Measurements from ENCODE around the gene SYT14.
A peak's percentile ranks its signal among the peaks of the same experiment; 100 is the strongest.
"Not testable (repeated sequence)": the region's sequence is repeated elsewhere in the genome, so short reads cannot be mapped to it uniquely, and the experiment has no call there.

Gene SYT14

GRCh38 chr1:209937996-209938959 is at the start of gene SYT14:
SYT14 (plus strand) TSS chr1:209938217; CDS start chr1:209938265, 48 bp downstream.
- DNase-seq, result peak; percentile 83

DNA sequence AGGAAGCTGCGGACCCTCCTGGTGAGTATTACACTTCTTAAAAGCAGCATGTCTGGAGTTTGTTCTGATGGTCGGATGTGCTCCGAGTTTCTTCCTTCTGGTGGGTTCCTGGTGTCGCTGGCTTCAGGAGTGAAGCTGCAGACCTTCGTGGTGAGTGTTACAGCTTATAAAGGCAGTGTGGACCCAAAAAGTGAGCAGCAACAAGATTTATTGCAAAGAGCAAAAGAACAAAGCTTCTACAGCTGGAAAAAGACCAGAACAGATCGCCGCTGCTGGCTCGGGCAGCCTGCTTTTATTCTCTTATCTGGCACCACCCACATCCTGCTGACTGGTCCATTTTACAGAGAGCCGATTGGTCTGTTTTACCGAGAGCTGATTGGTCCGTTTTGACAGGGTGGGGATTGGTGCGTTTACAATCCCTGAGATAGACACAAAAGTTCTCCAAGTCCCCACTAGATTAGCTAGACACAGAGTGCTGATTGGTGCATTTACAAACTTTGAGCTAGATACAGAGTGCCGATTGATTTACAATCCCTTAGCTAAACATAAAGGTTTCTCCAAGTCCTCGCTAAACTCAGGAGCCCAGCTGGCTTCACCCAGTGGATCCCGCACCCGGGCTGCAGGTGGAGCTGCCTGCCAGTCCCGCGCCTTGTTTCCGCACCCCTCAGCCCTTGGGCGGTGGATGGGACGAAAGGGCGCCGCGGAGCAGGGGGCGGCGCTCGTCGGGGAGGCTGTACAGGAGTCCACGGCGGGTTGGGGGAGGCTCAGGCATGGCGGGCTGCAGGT is 49.5 kb upstream of the SYT14 start:
- DNase-seq, result not testable (repeated sequence)

- DNase-seq, result no peak
Observed at GRCh38 chr1:209889077-209889418, 49.0 kb upstream of the SYT14 start.

DNA sequence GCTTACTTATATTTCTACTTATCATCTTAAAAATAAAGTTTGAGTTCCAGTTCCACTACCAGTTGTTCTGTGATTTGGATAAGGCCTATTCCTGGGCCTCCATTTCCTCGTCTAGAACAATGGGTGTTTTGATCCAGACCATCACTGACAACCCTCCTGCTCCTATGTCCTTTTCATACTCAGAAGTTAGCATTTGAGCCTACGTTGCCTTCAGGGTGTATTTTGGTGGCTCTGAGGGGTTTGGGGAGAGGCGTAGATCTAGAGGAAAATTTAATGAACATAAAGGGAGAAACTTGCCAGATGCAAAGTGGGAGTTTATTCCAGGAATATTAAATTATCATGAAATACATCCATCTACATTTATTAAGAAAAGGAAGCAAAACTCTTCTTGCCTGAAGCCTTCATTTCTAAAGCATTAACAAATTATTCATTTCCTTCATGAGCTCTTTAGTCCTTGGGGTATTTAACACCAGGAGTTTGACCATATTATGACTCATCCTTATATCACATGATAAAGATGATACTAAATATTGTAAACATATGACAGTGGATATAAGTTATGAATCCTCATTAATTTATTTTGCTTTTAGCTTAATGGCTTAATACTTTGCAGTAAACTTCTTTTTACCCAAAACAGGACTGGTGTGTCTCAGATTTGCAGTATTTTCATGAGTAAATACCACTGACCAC is 47.2 kb upstream of the SYT14 start:
- no peak for DNase-seq

DNA sequence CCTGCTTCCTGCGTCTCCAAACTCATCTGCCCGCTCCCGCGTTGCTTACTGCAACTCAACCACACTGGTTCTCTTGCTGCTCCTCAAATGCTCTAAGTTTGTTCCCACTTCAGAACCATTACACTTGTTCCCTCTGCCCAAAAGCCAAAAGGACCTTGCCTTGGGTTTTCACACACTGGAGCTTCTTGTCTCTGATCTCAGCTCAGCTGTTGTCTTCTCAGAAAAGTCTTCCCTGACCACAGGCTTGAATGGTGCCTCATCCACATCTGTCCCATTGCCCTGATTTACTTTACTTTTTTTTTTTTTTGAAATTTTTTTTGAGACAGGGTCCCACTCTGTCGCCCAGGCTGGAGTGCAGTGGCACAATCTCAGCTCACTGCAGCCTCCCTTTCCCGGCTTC is 44.3 kb upstream of the SYT14 start:
- no peak for DNase-seq

DNA sequence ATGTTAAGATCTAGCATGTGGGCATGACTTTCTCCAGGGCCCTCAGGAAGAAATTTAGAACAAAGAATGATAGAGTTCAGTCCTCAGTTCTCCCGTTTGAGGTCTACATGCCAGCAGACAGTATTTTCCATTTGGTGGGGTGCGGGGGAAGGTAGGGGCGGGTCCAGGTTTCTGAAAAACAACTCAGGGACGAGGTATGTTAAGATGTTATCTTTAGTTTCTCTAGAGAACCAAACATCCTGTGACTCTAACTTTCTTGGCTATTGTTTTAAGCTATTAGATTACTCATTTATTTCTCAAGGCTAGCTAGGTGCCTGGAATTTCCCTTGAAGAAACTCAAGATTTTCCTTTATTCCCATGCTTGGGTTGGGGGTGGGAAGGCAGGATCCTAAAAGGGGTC is 42.3 kb upstream of the SYT14 start:
- DNase-seq, result peak; percentile 90

GRCh38 chr1:209896346-209896745 is 41.7 kb upstream of the SYT14 start:
- no peak for DNase-seq

DNA sequence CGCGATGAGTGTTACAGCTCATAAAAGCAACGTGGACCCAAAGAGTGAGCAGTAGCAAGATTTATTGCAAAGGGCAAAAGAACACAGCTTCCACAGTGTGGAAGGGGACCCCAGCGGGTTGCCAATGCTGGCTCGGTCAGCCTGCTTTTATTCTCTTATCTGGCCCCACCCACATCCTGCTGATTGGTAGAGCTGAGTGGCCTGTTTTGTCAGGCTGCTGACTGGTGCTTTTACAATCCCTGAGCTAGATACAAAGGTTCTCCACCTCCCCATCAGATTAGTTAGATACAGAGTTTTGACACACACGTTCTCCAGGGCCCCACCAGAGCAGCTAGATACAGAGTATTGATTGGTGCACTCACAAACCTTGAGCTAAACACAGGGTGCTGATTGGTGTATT is 39.7 kb upstream of the SYT14 start:
- DNase-seq, result not testable (repeated sequence)

DNA sequence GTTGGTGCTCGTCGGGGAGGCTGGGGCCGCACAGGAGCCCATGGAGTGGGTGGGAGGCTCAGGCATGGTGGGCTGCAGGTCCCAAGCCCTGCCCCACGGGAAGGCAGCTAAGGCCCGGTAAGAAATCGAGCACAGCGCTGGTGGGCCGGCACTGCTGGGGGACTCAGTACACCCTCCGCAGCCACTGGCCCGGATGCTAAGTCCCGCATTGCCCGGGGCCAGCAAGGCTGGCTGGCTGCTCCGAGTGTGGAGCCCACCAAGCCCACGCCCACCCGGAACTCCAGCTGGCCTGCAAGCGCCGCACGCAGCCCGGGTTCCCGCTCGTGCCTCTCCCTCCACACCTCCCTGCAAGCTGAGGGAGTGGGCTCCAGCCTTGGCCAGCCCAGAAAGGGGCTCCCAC is 39.2 kb upstream of the SYT14 start:
- not testable (repeated sequence) for DNase-seq

DNA sequence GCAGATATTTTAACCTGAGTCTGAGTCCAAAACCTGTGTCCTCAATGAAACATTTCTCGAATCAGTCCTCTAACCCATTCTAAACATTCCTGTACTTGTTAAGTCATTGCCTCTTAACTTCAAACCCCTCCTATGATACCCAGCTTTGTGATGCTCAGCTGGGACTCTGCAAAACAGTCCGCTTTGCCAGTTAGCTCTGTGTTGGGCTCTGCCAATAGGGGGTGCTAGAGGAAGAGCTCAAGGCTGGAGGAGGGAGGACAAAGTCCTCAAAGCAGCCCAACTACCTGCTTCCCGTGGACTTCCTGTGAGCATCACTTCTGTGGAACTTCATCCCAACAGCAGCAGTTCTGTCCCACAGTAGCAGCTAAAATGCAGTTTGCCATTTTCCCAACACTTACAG is 38.1 kb upstream of the SYT14 start:
- no peak for DNase-seq

GRCh38 chr1:209900734-209901133 is 37.3 kb upstream of the SYT14 start:
- peak; percentile 74 for DNase-seq

DNA sequence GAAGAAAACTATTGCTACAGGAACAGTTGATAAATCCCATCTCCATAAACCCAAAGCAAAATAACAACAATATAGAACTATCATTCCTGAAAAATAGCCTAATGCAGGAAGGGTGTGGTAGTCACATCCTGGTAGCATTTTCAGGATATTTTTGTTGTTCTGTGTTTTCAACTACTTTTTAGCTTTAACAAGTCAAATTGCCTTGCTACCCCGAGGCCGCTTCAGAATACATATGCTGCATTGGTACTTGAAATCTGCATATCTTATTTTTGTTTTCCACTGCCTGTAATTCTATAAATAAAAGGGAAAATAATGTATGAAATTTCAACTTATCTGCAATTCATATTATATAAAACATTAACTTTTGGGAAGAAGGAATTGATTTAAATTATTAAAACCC is 36.8 kb upstream of the SYT14 start:
- no peak for DNase-seq

DNA sequence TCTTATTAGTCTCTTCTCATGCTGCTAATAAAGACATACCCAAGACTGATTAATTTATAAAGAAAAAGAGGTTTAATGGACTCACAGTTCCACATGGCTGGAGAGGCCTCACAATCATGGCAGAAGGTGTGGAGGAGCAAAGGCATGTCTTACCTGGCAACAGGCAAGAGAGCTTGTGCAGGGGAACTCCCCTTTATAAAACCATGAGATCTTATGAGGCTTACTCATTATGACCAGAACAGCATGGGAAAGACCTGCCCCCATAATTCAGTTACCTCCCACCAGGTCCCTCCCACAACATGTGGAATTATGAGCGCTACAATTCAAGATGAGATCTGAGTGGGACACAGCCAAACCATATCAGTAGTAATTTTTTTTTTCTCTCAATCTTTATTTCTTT is 33.2 kb upstream of the SYT14 start:
- not testable (repeated sequence) for DNase-seq

DNA sequence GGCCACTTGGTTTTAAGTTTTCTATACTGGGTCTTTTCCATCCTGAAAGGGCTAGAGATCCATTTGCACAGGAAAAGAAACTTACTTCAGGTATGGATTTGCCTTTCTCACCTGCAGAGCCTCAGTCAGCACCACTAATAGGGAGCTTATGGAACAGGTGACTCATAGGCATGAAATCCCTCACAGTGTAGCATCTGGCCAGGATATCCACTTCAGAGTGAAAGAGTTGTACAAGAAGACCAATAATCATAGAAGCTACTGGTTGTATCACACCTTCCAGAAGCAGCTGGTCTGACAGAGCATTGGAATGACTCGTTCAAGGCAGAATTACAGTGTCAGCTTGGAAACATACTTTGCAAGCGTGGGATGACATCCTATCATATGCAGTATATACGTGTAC is 26.3 kb upstream of the SYT14 start:
- DNase-seq, result no peak

DNA sequence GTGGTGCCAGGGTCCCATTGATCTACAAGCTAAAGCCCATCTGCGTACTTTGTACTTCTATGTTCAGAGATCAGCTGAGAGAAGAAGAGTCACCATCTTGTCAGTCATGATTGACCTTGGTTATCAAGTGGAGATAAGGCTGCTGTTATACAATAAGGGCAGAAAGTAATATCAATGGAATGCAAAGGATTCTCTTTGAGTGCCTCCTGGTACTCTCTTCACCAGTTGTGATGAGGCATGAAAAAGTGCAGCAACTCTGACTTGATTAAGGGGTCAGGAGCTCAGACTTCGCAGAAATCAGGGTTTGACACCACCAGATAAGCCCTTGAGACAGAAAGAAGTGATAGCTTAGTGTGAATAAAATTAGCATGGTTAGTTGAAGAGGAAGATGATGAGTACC is 25.7 kb upstream of the SYT14 start:
- DNase-seq, result no peak

DNA sequence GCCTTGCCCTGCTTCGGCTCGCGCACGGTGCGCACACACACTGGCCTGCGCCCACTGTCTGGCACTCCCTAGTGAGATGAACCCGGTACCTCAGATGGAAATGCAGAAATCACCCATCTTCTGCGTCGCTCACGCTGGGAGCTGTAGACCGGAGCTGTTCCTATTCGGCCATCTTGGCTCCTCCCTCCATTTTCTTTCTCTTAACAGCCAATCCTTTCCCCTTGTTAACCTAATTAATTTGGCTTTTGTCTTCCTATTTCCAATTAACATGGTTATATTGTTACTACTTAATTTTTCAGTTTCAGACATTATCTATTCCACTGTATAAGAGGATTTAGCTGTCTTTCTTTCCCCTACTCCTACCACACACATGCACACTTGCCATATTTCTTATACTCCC is 18.4 kb upstream of the SYT14 start:
- not testable (repeated sequence) for DNase-seq

- no peak for DNase-seq
Observed at GRCh38 chr1:209920844-209921243, 17.2 kb upstream of the SYT14 start.

- no peak for DNase-seq
Observed at GRCh38 chr1:209924390-209924789, 13.6 kb upstream of the SYT14 start.

- no peak for DNase-seq
Observed at GRCh38 chr1:209926045-209926444, 12.0 kb upstream of the SYT14 start.

- DNase-seq, result no peak
Observed at GRCh38 chr1:209927466-209927865, 10.6 kb upstream of the SYT14 start.

DNA sequence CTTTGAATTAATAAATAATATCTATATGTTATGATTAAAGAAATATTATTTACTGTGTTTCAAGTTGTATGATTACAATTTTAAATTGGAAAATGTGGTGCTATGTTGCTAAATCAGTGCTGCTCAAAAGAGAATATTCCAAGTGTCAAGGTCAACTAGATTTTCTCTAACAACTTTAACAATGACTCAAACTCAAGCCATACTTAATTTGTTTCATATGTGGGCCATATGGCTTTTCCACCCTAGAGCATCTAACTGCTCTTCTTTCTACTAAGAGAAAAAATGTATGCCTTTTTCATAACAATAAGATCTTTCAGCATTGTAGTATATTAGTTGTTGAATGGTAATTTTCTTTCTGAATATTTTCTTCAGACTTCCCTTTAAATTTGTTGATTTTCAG is 8.3 kb upstream of the SYT14 start:
- no peak for DNase-seq

DNA sequence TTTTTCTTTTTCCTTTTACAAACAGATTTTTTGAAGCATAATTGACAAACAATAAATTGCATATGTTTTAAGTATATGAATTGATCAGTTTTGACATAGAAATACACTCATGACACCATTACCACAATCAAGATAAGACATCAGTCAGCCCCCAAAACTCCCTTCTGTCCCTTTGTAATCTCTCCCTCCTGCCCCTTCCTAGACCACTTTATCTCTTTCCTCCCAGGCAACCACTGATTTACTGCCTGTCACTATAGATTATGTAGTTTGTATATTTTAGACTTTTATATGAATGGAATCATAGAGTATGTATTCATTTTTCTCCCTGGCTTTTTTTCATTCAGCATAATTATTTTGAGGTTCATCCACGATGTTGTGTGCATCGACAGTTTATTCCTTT is 6.9 kb upstream of the SYT14 start:
- no peak for DNase-seq

DNA sequence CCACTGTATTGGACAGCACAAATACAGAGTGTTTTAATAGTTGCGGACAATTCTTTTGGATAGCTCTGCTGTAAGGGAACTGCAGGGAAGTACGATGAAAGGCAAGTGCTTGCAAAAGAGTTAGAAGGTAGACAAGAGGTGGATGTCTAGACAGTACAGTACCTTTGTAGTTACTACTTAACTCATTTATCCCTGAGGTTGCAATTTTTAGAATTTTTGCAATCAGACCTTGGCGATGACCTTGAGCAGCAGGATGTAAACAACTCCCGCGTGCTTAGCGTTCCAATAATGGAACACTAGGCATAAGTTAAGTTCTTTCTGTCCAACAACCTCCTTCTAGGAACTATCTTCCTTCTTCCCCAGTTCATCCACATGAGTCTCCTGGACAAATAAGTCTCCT is 1.9 kb upstream of the SYT14 start:
- DNase-seq, result no peak

DNA sequence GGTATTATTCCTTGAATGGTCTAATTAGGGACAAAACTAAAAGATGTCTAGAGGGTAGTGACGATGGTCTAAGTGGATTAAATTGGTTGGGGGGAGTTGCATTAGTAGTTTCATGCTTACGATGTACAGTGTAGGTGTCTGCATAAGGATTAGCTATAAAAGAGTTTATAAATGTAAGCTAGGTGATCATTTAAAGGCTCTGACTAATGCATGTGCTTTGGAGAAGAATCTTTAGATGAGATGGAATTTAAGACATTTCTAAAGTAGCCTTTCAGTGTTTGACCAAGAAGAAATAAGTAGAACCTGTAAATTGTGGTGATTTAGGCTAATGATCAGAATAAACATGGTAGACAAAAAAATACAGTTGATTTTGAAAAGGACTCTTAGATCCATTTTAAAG is 7.4 kb downstream of the SYT14 start:
- no peak for DNase-seq

All from islet precursor cell (in vitro differentiated cells).